VCaP (cell line): ENCODE data around the gene PODXL.

Experiments
- H3K27ac ChIP-seq: fragments of 450-650 bp; 2 replicates; pipeline ENCODE4 v1.5.1; 2017
- CTCF ChIP-seq: fragments of 450-650 bp; conservative IDR thresholded peaks from 2 replicates; pipeline ENCODE4 v1.5.1; 2017; ENCODE audit warnings: mild to moderate bottlenecking, moderate library complexity

The PODXL gene

GRCh38 chr7:131554880-131555516, 1.4 kb downstream of the PODXL start:
- H3K27ac ChIP-seq, result peak overlapping the region; percentile 78; the same call in 1 of the 2 replicates
- no peak for TF ChIP-seq CTCF

GRCh38 chr7:131553931-131554330, 2.5 kb downstream of the PODXL start:
- H3K27ac ChIP-seq, result no peak overlapping the region
- TF ChIP-seq CTCF, result no peak

GRCh38 chr7:131552053-131552452, 4.4 kb downstream of the PODXL start:
- TF ChIP-seq CTCF, result no peak
- H3K27ac ChIP-seq, result no peak overlapping the region

- no peak for TF ChIP-seq CTCF
Observed at GRCh38 chr7:131550846-131551245, 5.6 kb downstream of the PODXL start.

GRCh38 chr7:131548371-131548770, 8.1 kb downstream of the PODXL start:
- no peak for TF ChIP-seq CTCF
- H3K27ac ChIP-seq, result no peak overlapping the region

More at GRCh38 chr7:131550846-131551245, 5.6 kb downstream of the PODXL start:
- H3K27ac ChIP-seq, result no peak overlapping the region

GRCh38 chr7:131547589-131547988, 8.8 kb downstream of the PODXL start:
- H3K27ac ChIP-seq, result no peak overlapping the region
- TF ChIP-seq CTCF, result no peak

GRCh38 chr7:131546583-131547141, 9.8 kb downstream of the PODXL start:
- H3K27ac ChIP-seq, result no peak overlapping the region
- TF ChIP-seq CTCF, result peak; percentile 48
